ENCODE measurements around the gene TBX20.
"Not testable (repeated sequence)": the region's sequence is repeated elsewhere in the genome, so short reads cannot be mapped to it uniquely, and the experiment has no call there.

TBX20 gene

DNA sequence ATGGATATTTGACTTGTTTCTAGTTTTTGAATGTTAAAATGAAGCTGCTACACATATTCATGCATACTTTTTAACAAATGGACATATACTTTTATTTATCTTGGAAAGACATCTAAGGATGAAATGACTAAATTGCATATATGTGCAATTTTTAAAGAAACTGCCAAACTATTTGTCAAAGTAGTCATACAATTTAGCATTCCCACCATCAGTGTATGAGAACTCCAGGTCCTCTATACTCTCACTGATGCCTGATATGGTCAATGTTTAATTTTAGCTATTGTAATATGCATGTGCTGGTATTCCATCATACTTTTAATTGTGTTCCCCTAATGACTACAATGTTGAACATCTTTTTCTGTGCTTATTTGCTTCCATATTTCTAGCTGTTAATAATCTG, 47.0 kb downstream of the TBX20 start:
- H3K4me3 ChIP-seq (ENCODE audit: low read length); H3K9me3 ChIP-seq (ENCODE audit: insufficient read depth, low read depth, low read length); H3K9ac ChIP-seq (ENCODE audit: low read depth, low read length); H3K27ac ChIP-seq (ENCODE audit: low read depth, low read length); H3K36me3 ChIP-seq (ENCODE audit: insufficient read depth, low read length); H3K27me3 ChIP-seq (ENCODE audit: insufficient read depth, low read length); H3K4me1 ChIP-seq (ENCODE audit: insufficient read depth, low read length): not testable (repeated sequence)

DNA sequence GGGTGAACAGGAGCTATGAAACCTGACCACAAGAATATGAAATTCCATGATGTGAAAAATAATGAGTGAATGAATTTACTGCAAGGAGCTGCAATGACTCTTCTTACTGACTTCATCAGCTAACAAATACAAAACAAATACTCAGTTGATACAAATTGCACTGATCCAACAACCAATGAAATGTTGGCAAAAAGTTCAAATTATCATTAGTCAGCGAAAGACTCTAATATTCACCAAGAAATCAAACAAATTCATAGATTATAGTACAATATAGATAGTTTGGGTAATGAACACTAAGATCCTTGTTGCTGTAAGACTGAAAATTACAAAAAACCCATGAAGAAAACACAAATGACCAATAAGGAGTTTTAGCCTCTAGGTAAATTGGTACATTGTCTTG, 49.0 kb downstream of the TBX20 start:
- not testable (repeated sequence) for H3K4me3 ChIP-seq (ENCODE audit: low read length); H3K9me3 ChIP-seq (ENCODE audit: insufficient read depth, low read depth, low read length); H3K27me3 ChIP-seq (ENCODE audit: insufficient read depth, low read length); H3K36me3 ChIP-seq (ENCODE audit: insufficient read depth, low read length); H3K9ac ChIP-seq (ENCODE audit: low read depth, low read length); H3K27ac ChIP-seq (ENCODE audit: low read depth, low read length); H3K4me1 ChIP-seq (ENCODE audit: insufficient read depth, low read length)
- 100% methylated on average over 1 of the region's 1 CpG for WGBS

- WGBS: 84% methylated on average over 4 of the region's 5 CpGs
- H3K4me3 ChIP-seq (ENCODE audit: low read length); H3K27ac ChIP-seq (ENCODE audit: low read depth, low read length); H3K9me3 ChIP-seq (ENCODE audit: insufficient read depth, low read depth, low read length); H3K4me1 ChIP-seq (ENCODE audit: insufficient read depth, low read length); H3K9ac ChIP-seq (ENCODE audit: low read depth, low read length); H3K27me3 ChIP-seq (ENCODE audit: insufficient read depth, low read length); H3K36me3 ChIP-seq (ENCODE audit: insufficient read depth, low read length): not testable (repeated sequence)
Observed at GRCh38 chr7:35204031-35204430, 49.9 kb downstream of the TBX20 start.

DNA sequence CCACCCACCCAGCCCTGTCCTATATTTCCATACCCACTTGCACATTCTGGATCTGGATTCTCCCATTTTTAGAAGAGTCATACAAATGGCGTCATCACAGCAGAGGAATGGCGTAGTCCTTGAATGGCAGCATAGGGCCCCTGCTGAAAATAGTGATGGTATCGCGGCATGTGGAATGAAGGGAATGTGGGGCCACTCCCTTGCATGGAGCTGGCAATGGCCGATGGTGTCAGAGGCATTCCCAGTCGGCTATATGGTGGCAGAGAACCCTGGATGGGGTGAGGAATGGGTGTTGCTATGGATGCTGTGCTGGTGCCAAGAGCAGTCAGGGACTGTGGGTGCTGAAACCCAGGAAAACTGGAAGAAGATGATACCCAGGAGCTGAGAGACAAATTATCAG, 51.5 kb downstream of the TBX20 start:
- not testable (repeated sequence) for H3K4me1 ChIP-seq (ENCODE audit: insufficient read depth, low read length); H3K9me3 ChIP-seq (ENCODE audit: insufficient read depth, low read depth, low read length); H3K4me3 ChIP-seq (ENCODE audit: low read length); H3K27ac ChIP-seq (ENCODE audit: low read depth, low read length); H3K27me3 ChIP-seq (ENCODE audit: insufficient read depth, low read length); H3K9ac ChIP-seq (ENCODE audit: low read depth, low read length); H3K36me3 ChIP-seq (ENCODE audit: insufficient read depth, low read length)
- WGBS: 90% methylated on average over 6 of the region's 6 CpGs

DNA sequence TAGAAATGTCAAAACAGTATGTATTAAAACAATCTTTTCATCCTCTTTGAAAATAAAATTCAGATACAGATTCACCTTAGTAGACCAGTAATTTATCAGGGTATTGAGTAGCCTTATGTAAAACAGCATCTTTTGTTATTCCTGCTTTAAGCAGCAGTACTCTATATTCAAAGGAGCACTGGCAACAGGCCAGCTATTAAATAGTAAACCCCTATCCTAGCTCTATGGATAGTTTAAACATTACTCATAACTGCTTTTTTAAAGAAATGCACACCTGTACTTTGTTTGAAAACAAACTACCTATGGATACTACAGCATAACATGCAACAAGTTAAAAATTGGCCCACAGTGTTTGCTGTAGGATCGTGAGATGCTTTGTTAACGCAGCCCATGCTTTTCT, 53.7 kb downstream of the TBX20 start:
- not testable (repeated sequence) for H3K27me3 ChIP-seq (ENCODE audit: insufficient read depth, low read length); H3K9ac ChIP-seq (ENCODE audit: low read depth, low read length); H3K4me1 ChIP-seq (ENCODE audit: insufficient read depth, low read length); H3K9me3 ChIP-seq (ENCODE audit: insufficient read depth, low read depth, low read length); H3K27ac ChIP-seq (ENCODE audit: low read depth, low read length); H3K4me3 ChIP-seq (ENCODE audit: low read length); H3K36me3 ChIP-seq (ENCODE audit: insufficient read depth, low read length)
- WGBS: 33% methylated on average over 1 of the region's 2 CpGs

GRCh38 chr7:35198370-35199140, 55.3 kb downstream of the TBX20 start:
- H3K36me3 ChIP-seq (ENCODE audit: insufficient read depth, low read length); H3K27ac ChIP-seq (ENCODE audit: low read depth, low read length); H3K9me3 ChIP-seq (ENCODE audit: insufficient read depth, low read depth, low read length); H3K4me1 ChIP-seq (ENCODE audit: insufficient read depth, low read length); H3K27me3 ChIP-seq (ENCODE audit: insufficient read depth, low read length); H3K9ac ChIP-seq (ENCODE audit: low read depth, low read length); H3K4me3 ChIP-seq (ENCODE audit: low read length): not testable (repeated sequence)
- WGBS: 100% methylated on average over 2 of the region's 2 CpGs

DNA sequence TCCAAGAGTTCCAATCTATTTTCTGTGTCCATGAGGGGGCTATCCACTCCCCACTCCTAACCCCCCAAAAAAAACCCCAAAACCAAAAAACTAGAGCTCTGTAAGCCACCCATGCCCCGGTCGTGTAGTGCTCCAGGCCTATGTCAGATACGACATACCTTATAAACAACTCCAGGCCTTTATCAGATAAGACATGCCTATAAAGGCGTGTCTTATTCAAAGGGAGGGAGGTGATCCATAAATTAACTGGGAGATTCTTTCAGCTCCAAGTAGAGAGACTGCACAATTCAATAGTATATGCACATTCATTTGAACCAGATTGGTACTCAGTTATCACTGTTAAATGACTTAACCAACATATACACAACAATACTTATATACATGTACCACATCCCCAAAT, 62.3 kb downstream of the TBX20 start:
- not testable (repeated sequence) for H3K36me3 ChIP-seq (ENCODE audit: insufficient read depth, low read length); H3K4me3 ChIP-seq (ENCODE audit: low read length); H3K9ac ChIP-seq (ENCODE audit: low read depth, low read length); H3K4me1 ChIP-seq (ENCODE audit: insufficient read depth, low read length); H3K9me3 ChIP-seq (ENCODE audit: insufficient read depth, low read depth, low read length); H3K27ac ChIP-seq (ENCODE audit: low read depth, low read length)
- 89% methylated on average over 4 of the region's 4 CpGs for WGBS
- peaks cover 21% of the 10 kb centered on the region for H3K27me3 ChIP-seq (ENCODE audit: insufficient read depth, low read length)

DNA sequence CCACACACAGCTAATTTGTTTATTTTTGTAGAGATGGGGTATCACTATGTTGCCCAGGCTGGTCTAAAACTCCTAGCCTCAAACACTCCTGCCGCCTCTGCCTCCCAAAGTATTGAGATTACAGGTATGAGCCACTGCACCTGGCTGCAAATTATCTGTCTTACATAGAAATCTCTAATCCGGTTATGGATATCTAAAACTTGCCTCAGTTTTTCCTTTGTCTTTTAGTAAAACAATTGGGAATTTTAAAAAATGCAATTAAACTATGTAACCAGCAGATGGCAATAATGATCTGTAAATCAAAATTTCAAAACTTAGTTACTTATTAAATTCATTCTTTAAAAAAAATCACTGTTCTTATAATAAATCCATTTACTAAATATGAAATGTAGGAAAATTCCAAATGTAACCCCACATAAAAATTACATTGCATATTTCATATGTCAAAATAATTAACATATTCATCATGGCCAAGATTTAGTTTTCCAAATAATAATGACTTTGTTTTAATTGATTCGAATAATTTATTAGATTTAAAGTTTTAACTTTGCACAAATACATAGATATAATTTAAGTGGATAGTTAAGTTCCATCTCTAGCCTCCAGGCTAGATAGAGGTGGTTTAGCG, 63.6 kb downstream of the TBX20 start:
- H3K4me3 ChIP-seq (ENCODE audit: low read length); H3K9ac ChIP-seq (ENCODE audit: low read depth, low read length); H3K4me1 ChIP-seq (ENCODE audit: insufficient read depth, low read length); H3K27ac ChIP-seq (ENCODE audit: low read depth, low read length); H3K36me3 ChIP-seq (ENCODE audit: insufficient read depth, low read length); H3K9me3 ChIP-seq (ENCODE audit: insufficient read depth, low read depth, low read length): not testable (repeated sequence)
- H3K27me3 ChIP-seq (ENCODE audit: insufficient read depth, low read length): peaks cover 34% of the 10 kb centered on the region
- WGBS: no CpG with 5 or more reads among the region's 4 CpGs

DNA sequence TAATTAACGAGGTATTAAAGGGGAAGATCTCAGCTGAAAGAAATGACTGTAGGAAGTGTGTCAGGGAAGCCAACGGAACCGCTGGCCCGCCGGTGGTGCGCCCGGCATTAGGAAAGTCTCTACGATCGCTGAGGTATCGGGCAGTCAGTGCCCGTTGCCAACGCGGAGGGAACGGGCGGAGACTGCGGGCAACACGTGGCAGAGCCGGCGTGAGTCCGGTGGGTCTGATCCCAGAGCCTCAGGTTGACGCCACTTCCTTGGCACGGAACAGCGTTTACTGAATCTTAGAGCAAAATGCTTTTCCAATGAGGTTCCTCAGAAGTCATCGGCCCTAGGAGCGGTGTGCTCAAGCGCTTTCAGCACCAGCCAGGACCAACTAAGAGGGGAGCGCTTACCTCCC, 67.1 kb downstream of the TBX20 start:
- 3% methylated on average over 27 of the region's 27 CpGs for WGBS
- not testable (repeated sequence) for H3K27ac ChIP-seq (ENCODE audit: low read depth, low read length)

DNA sequence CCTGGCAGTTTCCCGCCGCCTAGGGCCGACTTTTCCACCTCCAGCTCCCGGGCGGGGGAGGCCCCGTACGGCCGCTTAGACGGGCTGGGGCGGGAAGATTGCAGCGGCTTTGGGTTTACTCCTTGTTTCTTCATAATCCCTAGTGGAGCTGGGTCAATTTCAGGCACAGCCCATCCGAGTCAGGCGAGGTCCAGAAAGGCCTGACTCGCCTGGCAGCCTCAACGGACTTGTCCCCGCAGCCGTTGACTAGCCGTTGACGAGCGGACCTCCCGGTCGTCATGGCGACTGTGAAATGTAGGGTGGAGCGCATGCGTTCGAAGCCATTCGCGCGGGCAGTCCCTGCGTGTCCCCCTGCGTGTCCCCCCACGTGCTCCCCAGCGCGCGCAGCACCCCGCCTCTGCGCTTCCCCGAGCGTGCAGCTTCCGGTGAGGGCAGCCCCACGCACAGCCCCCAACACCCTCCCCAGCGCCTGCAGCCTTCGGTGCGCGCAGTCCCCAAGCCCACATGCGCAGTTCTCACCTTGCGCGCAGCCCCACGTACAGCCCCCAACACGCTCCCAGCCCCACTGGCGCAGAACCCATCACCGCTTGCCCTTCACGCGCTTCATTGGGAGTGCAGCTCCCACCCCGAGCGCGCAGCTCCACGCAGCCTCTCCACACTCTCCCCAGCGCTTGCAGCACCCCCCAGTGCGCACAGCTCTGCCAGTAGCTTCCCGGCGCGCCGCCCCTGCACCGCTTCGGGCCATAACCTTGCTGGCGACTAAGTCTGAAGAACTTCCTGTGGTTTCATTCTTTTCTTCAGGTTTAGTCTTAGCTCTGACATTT, 67.8 kb downstream of the TBX20 start:
- Histone ChIP-seq H3K9me3 (ENCODE audit: insufficient read depth, low read depth, low read length) (no peaks in the 10 kb centered on the region), H3K36me3 (ENCODE audit: insufficient read depth, low read length) (no peaks in the 10 kb centered on the region), H3K27me3 (ENCODE audit: insufficient read depth, low read length) (peaks cover 42% of the 10 kb centered on the region), H3K4me3 (ENCODE audit: low read length) (peak overlapping the region; percentile 54), H3K9ac (ENCODE audit: low read depth, low read length) (no peak overlapping the region), H3K27ac (ENCODE audit: low read depth, low read length) (no peak overlapping the region), H3K4me1 (ENCODE audit: insufficient read depth, low read length) (no peaks in the 10 kb centered on the region)
- WGBS: 1% methylated on average over 67 of the region's 67 CpGs

More for the DNA sequence above, 67.1 kb downstream of the TBX20 start:
- H3K27me3 ChIP-seq (ENCODE audit: insufficient read depth, low read length): peaks cover 42% of the 10 kb centered on the region
- H3K4me3 ChIP-seq (ENCODE audit: low read length): peak overlapping the region; percentile 54
- H3K36me3 ChIP-seq (ENCODE audit: insufficient read depth, low read length); H3K9ac ChIP-seq (ENCODE audit: low read depth, low read length); H3K9me3 ChIP-seq (ENCODE audit: insufficient read depth, low read depth, low read length); H3K4me1 ChIP-seq (ENCODE audit: insufficient read depth, low read length): not testable (repeated sequence)

GRCh38 chr7:35185578-35185907, 68.4 kb downstream of the TBX20 start:
- Histone ChIP-seq H3K27me3 (ENCODE audit: insufficient read depth, low read length) (peaks cover 42% of the 10 kb centered on the region), H3K4me3 (ENCODE audit: low read length) (peak overlapping the region; percentile 54)
- H3K4me1 ChIP-seq (ENCODE audit: insufficient read depth, low read length); H3K9ac ChIP-seq (ENCODE audit: low read depth, low read length); H3K27ac ChIP-seq (ENCODE audit: low read depth, low read length); H3K36me3 ChIP-seq (ENCODE audit: insufficient read depth, low read length); H3K9me3 ChIP-seq (ENCODE audit: insufficient read depth, low read depth, low read length): not testable (repeated sequence)
- 7% methylated on average over 14 of the region's 14 CpGs for WGBS

Measured in HUES64 (cell line).